ENCODE data around the gene ERMN.

DNA sequence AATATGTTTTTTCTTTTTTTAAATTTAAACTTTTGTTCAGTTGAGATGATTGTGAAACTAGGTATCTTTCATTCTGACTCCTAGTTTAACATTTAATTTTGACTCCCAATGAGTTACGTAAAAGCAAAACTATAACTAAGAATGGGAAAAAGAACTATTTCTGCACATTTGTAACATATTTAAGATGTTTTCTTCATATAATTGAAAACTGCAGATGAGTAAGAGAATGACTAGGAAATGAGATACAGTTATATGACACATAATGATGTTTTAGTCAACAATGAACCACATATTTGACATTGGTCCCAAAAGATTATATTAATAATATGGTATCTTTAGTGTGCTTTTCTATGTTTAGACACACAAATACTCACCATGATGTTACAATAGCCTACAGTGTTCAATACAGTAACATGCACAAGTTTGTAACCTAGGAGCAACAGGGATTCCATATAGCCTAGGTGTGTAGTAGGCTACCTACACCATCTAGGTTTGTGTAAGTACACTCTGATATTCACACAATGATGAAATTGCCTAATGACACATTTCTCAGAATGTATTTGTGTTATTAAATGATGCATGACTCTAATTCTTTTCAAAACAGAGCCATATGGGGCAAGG, 12.6 kb downstream of the ERMN start:
- no peak for TF ChIP-seq POLR2AphosphoS5 (IDR thresholded peaks at IDR 0.05; ENCODE audit: low read depth, low read length)
- TF ChIP-seq POLR2A (IDR thresholded peaks at IDR 0.05; ENCODE audit: low read depth, low read length), result no peak

Data from GM12891 (cell line).